ENCODE measurements around the gene TOMM40L. TPM values are rescaled to one million over a fixed set of nuclear protein-coding genes. Genes with fewer than 3 reads are reported as not detected.

The TOMM40L gene
- total RNA-seq, 1 experiment from 2014 or later: 15.0 TPM

GRCh38 chr1:161273402-161273801 is 47.5 kb downstream of the TOMM40L start:
- Mint-ChIP-seq H3K4me3 (ENCODE audit: low read depth, unreplicated experiment) (no peak overlapping the region), H3K36me3 (ENCODE audit: insufficient read depth, unreplicated experiment) (no peaks in the 10 kb centered on the region), H3K27me3 (ENCODE audit: unreplicated experiment) (peaks cover 50% of the 10 kb centered on the region), H3K4me1 (ENCODE audit: low read depth, unreplicated experiment) (no peaks in the 10 kb centered on the region), H3K9me3 (ENCODE audit: low read depth, unreplicated experiment) (no peaks in the 10 kb centered on the region), H3K27ac (ENCODE audit: unreplicated experiment) (no peak overlapping the region)
- no peak for TF ChIP-seq CTCF (IDR thresholded peaks at IDR 0.05; ENCODE audit: unreplicated experiment)
- no TSS peak for BruUV-seq (replicated peaks)
- CTCF ChIA-PET: no interaction called here
- no peak for DNase-seq
- intact Hi-C loops (cut with micrococcal nuclease; ENCODE audit: unreplicated experiment): no loop called here

- intact Hi-C loops (cut with micrococcal nuclease; ENCODE audit: unreplicated experiment): no loop called here
- Mint-ChIP-seq H3K36me3 (ENCODE audit: insufficient read depth, unreplicated experiment) (no peaks in the 10 kb centered on the region), H3K4me3 (ENCODE audit: low read depth, unreplicated experiment) (no peak overlapping the region), H3K27ac (ENCODE audit: unreplicated experiment) (no peak overlapping the region), H3K27me3 (ENCODE audit: unreplicated experiment) (peaks cover 64% of the 10 kb centered on the region), H3K9me3 (ENCODE audit: low read depth, unreplicated experiment) (no peaks in the 10 kb centered on the region), H3K4me1 (ENCODE audit: low read depth, unreplicated experiment) (no peaks in the 10 kb centered on the region)
- CTCF ChIA-PET: interaction anchor here (0.9 kb wide), 1 partner anchor 73 kb away, joined by 4 read pairs; the partner anchor contains the start of gene NDUFS2
- TF ChIP-seq CTCF (IDR thresholded peaks at IDR 0.05; ENCODE audit: unreplicated experiment): no peak
- no TSS peak for BruUV-seq (replicated peaks)
- no peak for DNase-seq
These were observed 49.0 kb downstream of the TOMM40L start for GRCh38 chr1:161274874-161275273.

Small RNAs within 50 kb of the gene (microRNA-seq; reads per million reads assigned to microRNA genes)
- gene MIR5187: 1.1 reads per million

Other genes starting within 250 kb of the TOMM40L start
- 157 and 173 TPM in 2 replicates for gene F11R, start 204.9 kb upstream of the TOMM40L start, total RNA-seq (2022)
- gene TSTD1, start 187.1 kb upstream of the TOMM40L start, total RNA-seq (2022): 67.6 and 74.1 TPM in 2 replicates
- gene USF1, start 180.1 kb upstream of the TOMM40L start, total RNA-seq (2022): 72.1 and 75.4 TPM in 2 replicates
- 1.7 and 2.9 TPM in 2 replicates for gene ARHGAP30, start 156.2 kb upstream of the TOMM40L start, total RNA-seq (2022)
- 24.9 and 42.4 TPM in 2 replicates for gene NECTIN4, start 136.5 kb upstream of the TOMM40L start, total RNA-seq (2022)
- gene KLHDC9, start 127.7 kb upstream of the TOMM40L start, total RNA-seq (2022): 5.3 and 7.0 TPM in 2 replicates
- gene PFDN2, start 108.0 kb upstream of the TOMM40L start, total RNA-seq (2022): 121 and 129 TPM in 2 replicates
- 49.8 and 52.9 TPM in 2 replicates for gene NIT1, start 108.0 kb upstream of the TOMM40L start, total RNA-seq (2022)
- gene DEDD, start 93.4 kb upstream of the TOMM40L start, total RNA-seq (2022): 40.4 and 45.7 TPM in 2 replicates
- 77.5 and 85.8 TPM in 2 replicates for gene UFC1, start 72.1 kb upstream of the TOMM40L start, total RNA-seq (2022)
- 35.8 and 40.9 TPM in 2 replicates for gene USP21, start 66.6 kb upstream of the TOMM40L start, total RNA-seq (2022)
- gene PPOX, start 59.6 kb upstream of the TOMM40L start, total RNA-seq (2022): 25.7 and 27.1 TPM in 2 replicates
- gene B4GALT3, start 48.6 kb upstream of the TOMM40L start, total RNA-seq (2022): 51.9 and 59.2 TPM in 2 replicates
- gene ADAMTS4, start 27.0 kb upstream of the TOMM40L start, total RNA-seq (2022): not detected in 2 replicates
- 91.3 and 98.3 TPM in 2 replicates for gene NDUFS2, start 23.7 kb upstream of the TOMM40L start, total RNA-seq (2022)
- not detected in 2 replicates for gene FCER1G, start 10.8 kb upstream of the TOMM40L start, total RNA-seq (2022)
- gene APOA2, start 2.4 kb upstream of the TOMM40L start, total RNA-seq (2022): not detected in 2 replicates
- not detected in 2 replicates for gene NR1I3, start 12.1 kb downstream of the TOMM40L start, total RNA-seq (2022)
- gene PCP4L1, start 32.7 kb downstream of the TOMM40L start, total RNA-seq (2022): not detected in 2 replicates
- 0.37 and 0.47 TPM in 2 replicates for gene MPZ, start 83.9 kb downstream of the TOMM40L start, total RNA-seq (2022)
- gene SDHC, start 88.3 kb downstream of the TOMM40L start, total RNA-seq (2022): 242 and 245 TPM in 2 replicates
- not detected in 2 replicates for gene CFAP126, start 141.8 kb downstream of the TOMM40L start, total RNA-seq (2022)